Measurements from ENCODE around the gene CFAP161. TPM values are rescaled to one million over a fixed set of nuclear protein-coding genes. Genes with fewer than 3 reads are reported as not detected.

CFAP161 gene
- total RNA-seq, 4 donors from 2014 or later = 0.49 to 0.68 TPM; not detected in 2

GRCh38 chr15:81152339-81152738 is 18.3 kb downstream of the CFAP161 start:
- no peak for TF ChIP-seq CTCF (IDR thresholded peaks at IDR 0.05; ENCODE audit: low read depth)

GRCh38 chr15:81152799-81153198 is 18.7 kb downstream of the CFAP161 start:
- no peak for TF ChIP-seq CTCF (IDR thresholded peaks at IDR 0.05; ENCODE audit: low read depth)

GRCh38 chr15:81155375-81156218 is 21.5 kb downstream of the CFAP161 start:
- TF ChIP-seq CTCF (IDR thresholded peaks at IDR 0.05; ENCODE audit: low read depth) = no peak

- TF ChIP-seq CTCF (IDR thresholded peaks at IDR 0.05; ENCODE audit: low read depth) = no peak
Observed at GRCh38 chr15:81156324-81156723, 22.3 kb downstream of the CFAP161 start.

GRCh38 chr15:81157195-81157938 is 23.3 kb downstream of the CFAP161 start:
- no peak for TF ChIP-seq CTCF (IDR thresholded peaks at IDR 0.05; ENCODE audit: low read depth)

- no peak for TF ChIP-seq CTCF (IDR thresholded peaks at IDR 0.05; ENCODE audit: low read depth)
Observed at GRCh38 chr15:81157939-81158223, 23.8 kb downstream of the CFAP161 start.

- TF ChIP-seq CTCF (IDR thresholded peaks at IDR 0.05; ENCODE audit: low read depth) = no peak
Observed at GRCh38 chr15:81160312-81161159, 26.5 kb downstream of the CFAP161 start.
